Esophagus muscularis mucosa (tissue), 4 donors: ENCODE data around the gene LRRC63. TPM values are rescaled to one million over a fixed set of nuclear protein-coding genes. Genes with fewer than 3 reads are reported as not detected.
"Not testable (repeated sequence)": the region's sequence is repeated elsewhere in the genome, so short reads cannot be mapped to it uniquely, and the experiment has no call there.

Experiments
- DNase-seq: peaks from one replicate; pipeline ENCODE4 v3.0.0-alpha.2; 2017; ENCODE audit errors: extremely low spot score
- H3K27ac ChIP-seq, 4 donors: fragments of 200-600 bp; sonication (generic); replicated peaks in 1 of 4; 1 replicate in 3 of 4; 2 replicates in 1 of 4; pipeline ENCODE4 v1.5.1; 2016 to 2019; ENCODE audit warnings: mild to moderate bottlenecking in 1 of 4
- H3K27me3 ChIP-seq, 4 donors: fragments of 200-600 bp; sonication (generic); one replicate each; pipeline versions ENCODE4 v1.5.1 to v1.6.0; 2016 to 2019
- H3K36me3 ChIP-seq, 4 donors: fragments of 200-600 bp; sonication (generic); one replicate each; pipeline ENCODE4 v1.5.1; 2016 to 2019
- H3K4me1 ChIP-seq, 4 donors: fragments of 200-600 bp; sonication (generic); one replicate each; pipeline ENCODE4 v1.5.1; 2016 to 2019
- H3K4me3 ChIP-seq, 4 donors: fragments of 200-600 bp; sonication (generic); 1 replicate in 2 of 4; 2 replicates in 2 of 4; pipeline ENCODE4 v1.5.1; 2016 to 2019; ENCODE audit warnings: mild to moderate bottlenecking in 4 of 4, moderate library complexity in 1 of 4
- H3K9me3 ChIP-seq, 4 donors: fragments of 200-600 bp; sonication (generic); 1 replicate in 3 of 4; 2 replicates in 1 of 4; pipeline ENCODE4 v1.5.1; 2016 to 2019
- EP300 ChIP-seq: sonication (generic); formaldehyde crosslinking; IDR thresholded peaks from one replicate; pipeline ENCODE4 v1.6.1; 2017; ENCODE audit warnings: antibody characterized with exemption
- POLR2A ChIP-seq: fragments of 450-650 bp; IDR thresholded peaks from one replicate; pipeline ENCODE4 v1.6.1; 2017; ENCODE audit warnings: antibody characterized with exemption, moderate library complexity, mild to moderate bottlenecking, low read depth
- POLR2AphosphoS5 ChIP-seq, 2 donors: sonication (generic); formaldehyde crosslinking; IDR thresholded peaks; one replicate each; pipeline ENCODE4 v1.6.1; 2017; ENCODE audit warnings: antibody characterized with exemption in 2 of 2
- WGBS: methylation state at CpG from one replicate; pipeline ENCODE4 v1.1.5; 2018; 5-methylcytosine and 5-hydroxymethylcytosine counted together
- intact Hi-C: fragments of 100-400 bp; cut with DNase I; formaldehyde crosslinking; loops from one replicate; pipeline ENCODE4 v1.15.1; 2023
- total RNA-seq, 4 donors: library from RNA; depleted of rRNA; stranded (reverse); fragments of >200 nt; gene quantifications; one replicate each; pipeline versions ENCODE4 v1.1.0 to v1.2.1, GENCODE V29; 2016
- TF ChIP-seq, protein P1 (sequence below), 3 experiments: fragments of 200-600 bp in 2 of 3; fragments of 450-650 bp in 1 of 3; sonication (generic) in 2 of 3; IDR thresholded peaks; one replicate each; pipeline ENCODE4 v1.5.1; 2017 to 2019; ENCODE audit warnings: antibody characterized with exemption in 3 of 3, mild to moderate bottlenecking in 2 of 3, moderate library complexity in 1 of 3

The LRRC63 gene
- total RNA-seq, 4 donors from 2014 or later = 0.19 TPM; not detected in 3

DNA sequence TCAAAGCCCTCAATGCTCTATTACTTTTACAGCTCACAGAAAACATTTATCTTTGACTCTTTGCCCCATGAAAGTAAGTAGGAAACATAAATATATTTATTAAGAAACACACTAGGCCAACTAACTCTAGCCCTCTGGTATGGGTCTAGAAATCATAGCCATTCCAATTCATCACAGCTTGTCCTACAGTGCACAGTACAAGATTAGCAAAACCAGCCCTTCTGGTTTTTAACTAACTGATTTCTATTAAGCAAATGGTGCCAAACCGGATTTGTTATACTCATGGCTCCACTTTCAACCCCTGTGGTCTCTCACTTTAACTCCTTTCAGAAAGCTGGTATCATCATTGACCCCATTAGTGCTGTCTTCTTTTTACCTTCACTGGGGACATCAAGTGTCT, 5.6 kb upstream of the LRRC63 start:
- Histone ChIP-seq H3K4me3 (no peak overlapping the region), H3K4me1 (peaks cover 0 to 6% (median 5%) of the 10 kb centered on the region in 4 donors), H3K36me3 (no peaks in the 10 kb centered on the region), H3K27ac (no peak overlapping the region), H3K9me3 (no peaks in the 10 kb centered on the region), H3K27me3 (no peaks in the 10 kb centered on the region)
- 86% methylated on average over 1 of the region's 1 CpG for WGBS
- no peak for DNase-seq
- intact Hi-C loops = no loop called here
- no peak for TF ChIP-seq POLR2AphosphoS5 (IDR thresholded peaks at IDR 0.05)
- TF ChIP-seq EP300 = no peak
- TF ChIP-seq POLR2A = no peak
- TF ChIP-seq, protein P1, sequence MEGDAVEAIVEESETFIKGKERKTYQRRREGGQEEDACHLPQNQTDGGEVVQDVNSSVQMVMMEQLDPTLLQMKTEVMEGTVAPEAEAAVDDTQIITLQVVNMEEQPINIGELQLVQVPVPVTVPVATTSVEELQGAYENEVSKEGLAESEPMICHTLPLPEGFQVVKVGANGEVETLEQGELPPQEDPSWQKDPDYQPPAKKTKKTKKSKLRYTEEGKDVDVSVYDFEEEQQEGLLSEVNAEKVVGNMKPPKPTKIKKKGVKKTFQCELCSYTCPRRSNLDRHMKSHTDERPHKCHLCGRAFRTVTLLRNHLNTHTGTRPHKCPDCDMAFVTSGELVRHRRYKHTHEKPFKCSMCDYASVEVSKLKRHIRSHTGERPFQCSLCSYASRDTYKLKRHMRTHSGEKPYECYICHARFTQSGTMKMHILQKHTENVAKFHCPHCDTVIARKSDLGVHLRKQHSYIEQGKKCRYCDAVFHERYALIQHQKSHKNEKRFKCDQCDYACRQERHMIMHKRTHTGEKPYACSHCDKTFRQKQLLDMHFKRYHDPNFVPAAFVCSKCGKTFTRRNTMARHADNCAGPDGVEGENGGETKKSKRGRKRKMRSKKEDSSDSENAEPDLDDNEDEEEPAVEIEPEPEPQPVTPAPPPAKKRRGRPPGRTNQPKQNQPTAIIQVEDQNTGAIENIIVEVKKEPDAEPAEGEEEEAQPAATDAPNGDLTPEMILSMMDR (IDR thresholded peaks at IDR 0.05) = no peak

DNA sequence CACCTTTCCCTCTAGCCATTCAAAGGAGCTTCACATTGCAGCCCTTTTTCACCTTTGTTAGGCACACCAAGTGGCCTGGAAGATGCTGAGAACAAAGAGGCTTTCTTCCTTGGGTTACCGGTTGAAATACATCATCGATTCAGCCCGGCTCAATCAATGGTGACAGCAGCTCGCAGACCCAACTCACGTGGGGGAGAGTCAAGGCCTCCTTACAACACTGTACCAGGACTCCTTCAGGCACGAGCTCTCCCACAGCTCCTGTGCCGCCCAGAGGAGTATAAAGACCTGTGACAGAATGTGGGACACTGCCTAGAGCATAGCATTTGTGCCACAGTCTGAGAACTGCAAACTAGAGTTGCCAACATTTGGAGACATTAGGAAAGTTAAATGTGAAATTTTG, 3.9 kb upstream of the LRRC63 start:
- Histone ChIP-seq H3K27ac (no peak overlapping the region), H3K4me3 (no peak overlapping the region), H3K9me3 (no peaks in the 10 kb centered on the region), H3K4me1 (peaks cover 4 to 18% (median 16%) of the 10 kb centered on the region in 4 donors), H3K36me3 (no peaks in the 10 kb centered on the region), H3K27me3 (no peaks in the 10 kb centered on the region)
- 73% methylated on average over 7 of the region's 7 CpGs for WGBS
- TF ChIP-seq, protein P1 (IDR thresholded peaks at IDR 0.05) = no peak
- no peak for TF ChIP-seq POLR2A
- no peak for TF ChIP-seq POLR2AphosphoS5 (IDR thresholded peaks at IDR 0.05)
- no peak for TF ChIP-seq EP300
- intact Hi-C loops = no loop called here
- DNase-seq = no peak

DNA sequence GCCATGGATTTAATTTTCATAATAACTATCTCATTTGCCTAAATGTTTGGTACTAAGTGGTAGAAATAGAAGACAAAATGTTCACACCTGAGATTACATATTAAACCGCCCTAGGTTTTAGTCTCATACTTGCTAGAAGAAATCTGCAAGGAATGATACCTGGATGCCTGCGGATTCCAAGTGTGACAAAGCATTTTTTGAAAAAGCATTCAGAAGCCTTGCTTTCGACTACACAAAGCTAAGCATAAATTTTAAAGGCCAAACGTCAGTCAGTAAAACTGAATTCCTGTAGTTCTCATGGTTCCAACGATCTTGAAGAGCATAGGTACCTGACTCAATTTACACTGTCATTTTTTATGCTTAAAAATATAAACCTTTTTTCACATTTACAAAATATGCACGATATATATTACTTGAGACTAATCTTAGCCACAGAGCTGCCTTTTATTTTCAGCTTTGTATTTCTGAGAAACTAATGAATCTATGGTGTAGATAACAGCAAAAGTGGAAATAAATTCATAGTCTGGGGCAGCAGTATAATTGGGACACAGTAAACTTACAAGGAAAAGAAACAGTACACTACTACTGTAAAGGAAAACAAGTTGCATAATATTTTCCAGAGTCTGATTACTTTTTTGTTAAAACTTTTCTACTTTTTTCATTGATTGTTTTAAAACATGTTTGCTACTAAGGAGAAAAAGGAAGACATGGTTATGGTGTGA, 1.2 kb upstream of the LRRC63 start:
- H3K36me3 ChIP-seq = no peaks in the 10 kb centered on the region
- H3K4me1 ChIP-seq = peaks cover 4 to 18% (median 16%) of the 10 kb centered on the region in 4 donors
- intact Hi-C loops = no loop called here
- no peak for TF ChIP-seq POLR2A
- TF ChIP-seq POLR2AphosphoS5 (IDR thresholded peaks at IDR 0.05) = no peak
- no peak for TF ChIP-seq EP300
- TF ChIP-seq, protein P1 (IDR thresholded peaks at IDR 0.05) = no peak
- H3K4me3 ChIP-seq = peak overlapping the region in 3 of 4 donors; percentile 49 to 55 (median 55)
- H3K27me3 ChIP-seq = no peaks in the 10 kb centered on the region
- H3K27ac ChIP-seq = no peak overlapping the region
- no peaks in the 10 kb centered on the region for H3K9me3 ChIP-seq
- DNase-seq = no peak
- WGBS = 76% methylated on average over 6 of the region's 6 CpGs

DNA sequence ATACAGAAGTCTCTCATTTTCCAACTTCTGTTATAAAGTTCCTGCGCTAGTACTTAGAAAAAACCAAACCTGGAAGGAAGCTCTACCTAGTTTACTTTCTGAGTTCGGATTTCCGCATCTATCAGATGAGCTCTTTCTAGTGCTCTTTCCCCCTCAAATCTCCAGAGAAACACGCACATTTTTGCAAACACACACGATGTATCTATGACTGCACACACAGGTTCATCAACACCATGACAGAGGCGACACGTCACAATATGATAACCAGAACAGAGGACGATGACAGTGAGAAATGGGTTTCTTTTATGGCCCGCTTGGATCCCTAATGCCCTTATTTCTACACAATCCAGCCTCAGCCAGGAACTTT, 629 bp upstream of the LRRC63 start:
- WGBS = 11% methylated on average over 9 of the region's 9 CpGs
- Histone ChIP-seq H3K4me1 (peaks cover 4 to 18% (median 16%) of the 10 kb centered on the region in 4 donors), H3K9me3 (no peaks in the 10 kb centered on the region), H3K27ac (no peak overlapping the region), H3K27me3 (no peaks in the 10 kb centered on the region), H3K36me3 (no peaks in the 10 kb centered on the region), H3K4me3 (peak overlapping the region; percentile 49 to 66 (median 55))
- intact Hi-C loops = no loop called here
- TF ChIP-seq EP300 (no peak), POLR2AphosphoS5 (IDR thresholded peaks at IDR 0.05) (peak in 1 of 2 donors; percentile 1)
- no peak for DNase-seq

DNA sequence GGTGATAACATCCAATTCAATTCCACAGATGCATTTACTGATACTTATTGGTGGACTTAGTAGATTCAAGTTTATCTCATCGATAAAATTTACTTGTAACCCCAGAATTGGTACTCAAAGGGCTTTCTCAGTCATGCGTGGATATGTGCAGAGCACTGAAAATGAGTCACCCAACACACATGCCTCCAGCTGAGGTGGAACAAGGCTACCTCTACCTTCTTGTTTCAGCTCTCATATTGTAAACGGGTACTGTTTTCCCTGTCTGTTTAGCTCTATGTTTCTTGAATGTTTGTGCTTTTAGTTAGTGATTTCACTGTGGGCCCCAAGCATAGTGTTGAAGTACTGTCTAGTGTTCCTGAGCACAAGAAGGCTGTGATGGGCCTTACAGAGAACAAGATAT, 1.5 kb downstream of the LRRC63 start:
- H3K4me1 ChIP-seq = peaks cover 4 to 18% (median 16%) of the 10 kb centered on the region in 4 donors
- H3K36me3 ChIP-seq = no peaks in the 10 kb centered on the region
- DNase-seq = no peak
- no peaks in the 10 kb centered on the region for H3K27me3 ChIP-seq
- WGBS = 97% methylated on average over 3 of the region's 3 CpGs
- H3K27ac ChIP-seq = no peak overlapping the region
- H3K9me3 ChIP-seq = no peaks in the 10 kb centered on the region
- no peak overlapping the region for H3K4me3 ChIP-seq
- TF ChIP-seq EP300 (no peak), POLR2AphosphoS5 (IDR thresholded peaks at IDR 0.05) (no peak), POLR2A (no peak)
- TF ChIP-seq, protein P1 (IDR thresholded peaks at IDR 0.05) = no peak
- intact Hi-C loops = no loop called here

DNA sequence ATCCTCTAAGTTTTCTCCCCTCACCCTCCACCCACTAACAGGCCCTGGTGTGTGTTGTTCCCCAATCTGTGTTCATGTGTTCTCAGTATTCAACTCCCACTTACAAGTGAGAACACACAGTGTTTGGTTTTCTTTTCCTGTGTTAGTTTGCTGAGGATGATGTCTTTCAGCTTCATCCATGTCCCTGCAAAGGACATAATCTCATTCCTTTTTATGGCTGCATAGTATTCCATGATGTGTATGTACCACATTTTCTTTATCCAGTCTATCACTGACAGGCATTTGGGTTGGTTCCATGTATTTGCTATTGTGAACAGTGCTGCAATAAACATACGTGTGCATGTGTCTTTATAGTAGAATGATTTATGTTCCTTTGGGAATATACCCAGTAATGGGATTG, 3.0 kb downstream of the LRRC63 start:
- H3K27me3 ChIP-seq, intact Hi-C loops, H3K4me3 ChIP-seq, H3K9me3 ChIP-seq, DNase-seq, H3K36me3 ChIP-seq, H3K27ac ChIP-seq: not testable (repeated sequence)
- H3K4me1 ChIP-seq = peaks cover 4 to 18% (median 16%) of the 10 kb centered on the region in 4 donors
- WGBS = 85% methylated on average over 1 of the region's 1 CpG

DNA sequence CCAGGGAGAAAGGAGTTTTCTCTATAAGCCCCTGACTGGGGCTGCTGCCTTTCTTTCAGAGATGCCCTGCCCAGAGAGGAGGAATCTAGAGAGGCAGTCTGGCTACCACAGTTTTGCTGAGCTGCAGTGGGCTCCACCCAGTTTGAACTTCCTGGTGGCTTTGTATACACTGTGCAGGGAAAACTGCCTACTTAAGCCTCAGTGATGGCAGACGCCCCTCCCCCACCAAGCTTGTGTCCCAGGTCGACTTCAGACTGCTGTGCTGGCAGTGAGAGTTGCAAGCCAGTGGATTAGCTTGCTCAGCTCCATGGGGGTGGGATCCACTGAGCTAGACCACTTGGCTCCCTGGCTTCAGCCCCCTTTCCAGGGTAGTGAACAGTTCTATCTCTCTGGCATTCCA, 8.5 kb downstream of the LRRC63 start:
- 0% methylated on average over 1 of the region's 2 CpGs for WGBS
- H3K4me3 ChIP-seq, intact Hi-C loops, H3K4me1 ChIP-seq, H3K27ac ChIP-seq, DNase-seq, H3K27me3 ChIP-seq, H3K36me3 ChIP-seq: not testable (repeated sequence)
- H3K9me3 ChIP-seq = peaks cover 0 to 18% (median 9%) of the 10 kb centered on the region in 4 donors
